NCI-H2171 (cell line): Measurements from ENCODE around the gene LRRC8D.

Source experiments
- DNase-seq: peaks from one replicate; lab custom pipeline; 2025; lab: John Stamatoyannopoulos, UW

Gene LRRC8D

GRCh38 chr1:89896105-89896942, 75.5 kb downstream of the LRRC8D start:
- DNase-seq: no peak

GRCh38 chr1:89897347-89898133, 76.7 kb downstream of the LRRC8D start:
- DNase-seq: no peak

- no peak for DNase-seq
These were observed 77.3 kb downstream of the LRRC8D start for GRCh38 chr1:89898150-89898549.

GRCh38 chr1:89898695-89899470, 78.1 kb downstream of the LRRC8D start:
- DNase-seq: no peak

GRCh38 chr1:89900323-89900722, 79.5 kb downstream of the LRRC8D start:
- no peak for DNase-seq

GRCh38 chr1:89900791-89901708, 80.2 kb downstream of the LRRC8D start:
- DNase-seq: no peak

- no peak for DNase-seq
These were observed 81.3 kb downstream of the LRRC8D start for GRCh38 chr1:89901957-89902669.

GRCh38 chr1:89903550-89903949, 82.7 kb downstream of the LRRC8D start:
- no peak for DNase-seq

GRCh38 chr1:89904219-89904980, 83.6 kb downstream of the LRRC8D start:
- DNase-seq: no peak

- DNase-seq: no peak
These were observed 84.7 kb downstream of the LRRC8D start for GRCh38 chr1:89905395-89906058.

GRCh38 chr1:89906088-89906487, 85.3 kb downstream of the LRRC8D start:
- no peak for DNase-seq

- no peak for DNase-seq
These were observed 86.9 kb downstream of the LRRC8D start for GRCh38 chr1:89907727-89908212.

GRCh38 chr1:89908273-89908671, 87.4 kb downstream of the LRRC8D start:
- no peak for DNase-seq

GRCh38 chr1:89908672-89909436, 88.0 kb downstream of the LRRC8D start:
- no peak for DNase-seq

- no peak for DNase-seq
These were observed 89.4 kb downstream of the LRRC8D start for GRCh38 chr1:89910268-89910667.

- DNase-seq: no peak
These were observed 89.9 kb downstream of the LRRC8D start for GRCh38 chr1:89910780-89911179.

GRCh38 chr1:89911191-89911991, 90.6 kb downstream of the LRRC8D start:
- no peak for DNase-seq

GRCh38 chr1:89912073-89912472, 91.2 kb downstream of the LRRC8D start:
- DNase-seq: no peak
